Stimulated activated CD8-positive, alpha-beta memory T cell treated with anti-CD3 and anti-CD28 coated beads, Interleukin-4, amount 100 ng/mL, for 1 hour (primary cell): ENCODE measurements around the gene STK11.
A peak's percentile ranks its signal among the peaks of the same experiment; 100 is the strongest.

ENCODE experiments used
- DNase-seq, 2 donors: peaks; one replicate each; pipeline ENCODE4 v3.0.0-alpha.2; 2020; ENCODE audit warnings: low read depth in 2 of 2, low spot score in 1 of 2

Gene STK11

GRCh38 chr19:1248786-1249297 lies 43.3 kb downstream of the STK11 start:
- peak; percentile 68 to 70 for DNase-seq

GRCh38 chr19:1249298-1249989 lies 43.9 kb downstream of the STK11 start:
- peak; percentile 86 for DNase-seq

DNA sequence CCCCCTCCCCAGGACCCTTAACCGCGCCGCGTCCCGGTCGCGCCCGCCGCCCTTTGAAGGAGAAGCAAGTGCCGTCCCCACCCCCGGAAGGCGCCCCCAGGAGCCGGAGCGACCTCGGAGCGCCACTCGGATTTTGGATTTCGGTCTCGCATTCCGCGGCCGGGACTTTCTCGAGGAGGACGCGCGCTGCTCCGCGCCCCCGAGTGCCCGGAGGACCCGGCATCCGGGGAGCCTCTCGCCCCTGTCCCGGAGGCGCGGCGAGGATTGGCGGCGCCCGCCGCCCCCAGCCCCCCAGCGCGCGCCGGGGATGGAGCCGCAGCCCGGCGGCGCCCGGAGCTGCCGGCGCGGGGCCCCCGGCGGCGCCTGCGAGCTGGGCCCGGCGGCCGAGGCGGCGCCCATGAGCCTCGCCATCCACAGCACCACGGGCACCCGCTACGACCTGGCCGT lies 44.4 kb downstream of the STK11 start:
- DNase-seq: no peak

DNA sequence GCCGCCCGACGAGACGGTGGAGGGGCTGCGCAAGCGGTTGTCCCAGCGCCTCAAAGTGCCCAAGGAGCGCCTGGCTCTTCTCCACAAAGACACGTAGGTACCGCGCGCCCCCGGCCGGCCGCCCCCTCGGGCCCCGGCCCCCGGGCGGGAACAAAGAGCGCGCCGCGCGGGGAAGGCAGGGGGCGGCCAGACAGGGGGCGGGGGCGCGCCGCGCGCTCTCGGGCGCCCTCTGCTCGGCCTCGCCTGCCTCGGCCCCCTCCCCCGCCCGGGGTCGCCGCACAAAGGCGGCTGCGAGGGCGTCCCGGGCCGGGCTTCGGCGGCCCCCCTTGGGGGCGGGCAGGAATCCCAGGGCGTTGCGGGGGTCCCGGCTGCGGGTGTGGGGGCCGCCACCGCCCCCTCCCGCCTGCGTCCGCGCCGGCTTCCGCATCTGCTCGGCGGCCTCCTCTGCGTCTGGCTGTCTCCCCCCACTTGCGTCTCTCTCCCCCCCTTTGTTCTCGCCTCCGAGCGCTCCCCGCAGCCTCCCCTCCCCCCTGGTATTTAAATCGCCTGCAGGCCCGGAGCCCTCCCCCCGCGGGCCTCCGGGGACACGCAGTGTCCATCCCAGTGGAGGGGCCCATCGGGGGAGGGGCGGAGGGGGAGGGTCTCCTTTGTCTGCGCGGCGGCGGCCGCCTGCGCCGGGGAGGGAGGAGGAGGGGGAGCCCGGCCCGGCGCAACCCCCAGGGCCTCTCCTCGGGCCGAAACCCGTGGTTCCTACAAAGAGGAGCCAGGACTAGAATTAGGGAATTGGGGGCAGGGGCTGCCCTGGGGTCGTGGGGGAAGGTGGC lies 45.1 kb downstream of the STK11 start:
- DNase-seq: no peak

- no peak for DNase-seq
Observed at GRCh38 chr19:1251330-1252220, 46.0 kb downstream of the STK11 start.

DNA sequence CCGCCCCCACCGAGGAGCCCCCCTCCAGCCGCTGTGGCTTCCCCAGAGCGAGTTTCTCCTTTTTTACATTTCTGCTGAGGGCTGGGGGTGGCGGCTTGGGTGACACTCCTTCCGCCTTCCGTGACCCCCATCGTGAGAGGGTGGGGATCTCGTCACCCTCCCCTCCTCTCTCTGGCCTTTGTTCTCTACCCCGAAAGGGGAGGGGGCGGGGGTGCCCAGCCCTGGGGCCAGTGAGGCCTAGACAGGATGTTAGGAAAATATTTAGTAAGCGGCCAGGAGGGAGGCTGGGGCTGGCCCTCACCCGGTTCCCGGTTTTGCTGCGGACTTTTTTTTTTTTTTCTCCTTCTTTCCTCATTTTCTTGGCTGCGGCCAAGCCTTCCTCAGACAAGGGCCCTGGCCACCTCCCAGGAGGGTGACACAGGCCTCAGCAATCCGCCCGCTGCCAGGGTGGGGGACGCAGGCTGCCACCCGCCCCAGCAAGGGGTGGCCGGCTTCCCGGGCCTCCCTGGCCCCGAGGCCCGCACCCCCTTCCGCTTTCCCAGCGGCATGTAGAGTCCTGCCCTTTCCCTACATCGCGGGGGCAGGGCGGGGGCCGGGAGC lies 46.7 kb downstream of the STK11 start:
- DNase-seq: no peak

- DNase-seq: no peak
Observed at GRCh38 chr19:1252821-1253513, 47.4 kb downstream of the STK11 start.

GRCh38 chr19:1253514-1254080 lies 48.0 kb downstream of the STK11 start:
- no peak for DNase-seq

DNA sequence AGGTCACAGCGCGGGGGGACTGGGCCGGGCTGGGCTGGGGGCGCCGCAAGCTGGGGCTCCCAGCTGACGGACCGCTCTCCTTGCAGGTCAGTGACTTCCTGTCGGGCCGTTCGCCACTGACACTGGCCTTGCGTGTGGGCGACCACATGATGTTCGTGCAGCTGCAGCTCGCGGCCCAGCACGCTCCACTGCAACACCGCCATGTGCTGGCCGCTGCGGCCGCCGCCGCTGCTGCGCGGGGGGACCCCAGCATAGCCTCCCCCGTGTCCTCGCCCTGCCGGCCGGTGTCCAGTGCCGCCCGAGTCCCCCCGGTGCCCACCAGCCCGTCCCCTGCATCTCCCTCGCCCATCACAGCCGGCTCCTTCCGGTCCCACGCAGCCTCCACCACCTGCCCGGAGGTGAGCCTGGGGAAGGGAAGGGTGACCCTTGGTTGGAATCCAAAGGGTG lies 48.5 kb downstream of the STK11 start:
- DNase-seq: no peak

GRCh38 chr19:1254530-1255185 lies 49.1 kb downstream of the STK11 start:
- DNase-seq: no peak

GRCh38 chr19:1255186-1256161 lies 49.9 kb downstream of the STK11 start:
- DNase-seq: no peak

GRCh38 chr19:1256646-1257474 lies 51.3 kb downstream of the STK11 start:
- no peak for DNase-seq

- DNase-seq: no peak
Observed at GRCh38 chr19:1257475-1258162, 52.0 kb downstream of the STK11 start.

GRCh38 chr19:1258163-1258492 lies 52.5 kb downstream of the STK11 start:
- no peak for DNase-seq

DNA sequence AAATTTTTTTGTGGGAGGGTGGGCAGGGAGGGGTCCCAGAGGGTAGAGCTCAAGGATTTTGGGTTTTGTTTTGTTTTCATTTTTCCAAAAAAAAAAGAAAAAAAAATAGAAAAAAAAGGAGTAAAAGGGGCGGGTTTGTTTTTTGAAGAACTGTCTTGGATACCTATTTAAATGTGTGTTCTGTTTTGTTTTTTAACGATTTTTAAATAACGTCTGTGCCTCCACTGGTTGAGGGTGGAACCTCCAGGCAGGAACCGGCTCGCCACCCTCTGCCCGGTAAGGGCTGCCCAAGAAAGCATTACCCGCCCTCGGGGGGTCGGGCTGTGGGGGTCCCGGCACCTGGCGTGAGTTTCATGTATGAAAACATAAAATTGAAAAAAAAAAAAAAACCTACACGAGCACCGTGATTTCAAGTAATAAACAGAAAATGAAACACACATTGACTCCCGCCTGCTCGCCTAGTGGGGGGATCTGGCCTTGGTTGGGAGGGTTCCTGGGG lies 53.2 kb downstream of the STK11 start:
- no peak for DNase-seq

- peak in 1 of 2 donors; percentile 51 for DNase-seq
Observed at GRCh38 chr19:1259206-1259875, 53.8 kb downstream of the STK11 start.
